WTC11 (cell line): ENCODE data around the gene CYB561D1. TPM values are rescaled to one million over a fixed set of nuclear protein-coding genes. Genes with fewer than 3 reads are reported as not detected.
"Not testable (repeated sequence)": the region's sequence is repeated elsewhere in the genome, so short reads cannot be mapped to it uniquely, and the experiment has no call there.

Source experiments
- ATAC-seq: fragments of 200-7000 bp; cut with Tn5 transposase; 2 replicates; pipeline ENCODE4 v1.10.0; 2021; ENCODE audit warnings: mild to moderate bottlenecking, moderate library complexity
- CTCF ChIA-PET: fragments of 300-600 bp; sonication (Branson Sonifier 250); formaldehyde crosslinking; loops from one replicate; lab custom pipeline; 2021; ENCODE audit warnings: antibody characterized with exemption; lab: Charles Lee
- POLR2A ChIA-PET: fragments of 350-600 bp; sonication (Branson Sonifier 250); formaldehyde crosslinking; loops from one replicate; lab custom pipeline; 2021; ENCODE audit warnings: antibody characterized with exemption; lab: Charles Lee
- DNase-seq: peaks from one replicate; pipeline ENCODE4 v3.0.0; 2021; ENCODE audit warnings: low spot score
- H3K27ac Mint-ChIP-seq: 2 replicates; pipeline ENCODE4 v1.8.0; 2021; ENCODE audit warnings: mixed read lengths
- H3K27me3 Mint-ChIP-seq: 2 replicates; pipeline ENCODE4 v1.8.0; 2021; ENCODE audit warnings: low read depth, mild to moderate bottlenecking, moderate library complexity, mixed read lengths
- H3K36me3 Mint-ChIP-seq: 2 replicates; pipeline ENCODE4 v1.8.0; 2021; ENCODE audit warnings: mixed read lengths
- H3K4me1 Mint-ChIP-seq: 2 replicates; pipeline ENCODE4 v1.8.0; 2022; ENCODE audit warnings: mixed read lengths
- H3K4me3 Mint-ChIP-seq: 2 replicates; pipeline ENCODE4 v1.8.0; 2021; ENCODE audit warnings: mild to moderate bottlenecking, moderate library complexity, mixed read lengths
- H3K9me3 Mint-ChIP-seq: 2 replicates; pipeline ENCODE4 v1.8.0; 2021; ENCODE audit warnings: mixed read lengths
- ATF1 ChIP-seq: sonication (generic); formaldehyde crosslinking; IDR thresholded peaks from 2 replicates; pipeline ENCODE4 v1.8.1; 2023; ENCODE audit warnings: mild to moderate bottlenecking, moderate library complexity, missing genetic modification reagents
- CBFB ChIP-seq: sonication (generic); formaldehyde crosslinking; IDR thresholded peaks from 2 replicates; pipeline ENCODE4 v1.8.1; 2022; ENCODE audit warnings: mild to moderate bottlenecking, low read depth, missing genetic modification reagents
- CREB1 ChIP-seq: sonication (generic); formaldehyde crosslinking; IDR thresholded peaks from 2 replicates; pipeline ENCODE4 v1.8.0; 2023; ENCODE audit warnings: mild to moderate bottlenecking, missing genetic modification reagents
- ESRRA ChIP-seq: sonication (generic); formaldehyde crosslinking; IDR thresholded peaks from 2 replicates; pipeline ENCODE4 v1.8.1; 2022; ENCODE audit warnings: mild to moderate bottlenecking, missing genetic modification reagents, borderline replicate concordance
- HMGA2 ChIP-seq: fragments of 250-450 bp; sonication (Bioruptor Pico); IDR thresholded peaks from 2 replicates; pipeline ENCODE4 v1.4.0; 2021; ENCODE audit warnings: mild to moderate bottlenecking, moderate library complexity
- NR1H2 ChIP-seq: sonication (generic); formaldehyde crosslinking; IDR thresholded peaks from 2 replicates; pipeline ENCODE4 v1.9.0; 2021; ENCODE audit warnings: mild to moderate bottlenecking, moderate library complexity, missing genetic modification reagents
- NR2C2 ChIP-seq: sonication (generic); formaldehyde crosslinking; IDR thresholded peaks from 2 replicates; pipeline ENCODE4 v1.8.0; 2022; ENCODE audit warnings: mild to moderate bottlenecking, missing genetic modification reagents
- NR3C1 ChIP-seq: sonication (generic); formaldehyde crosslinking; conservative IDR thresholded peaks from 2 replicates; pipeline ENCODE4 v1.8.1; 2023; ENCODE audit warnings: low read depth, mild to moderate bottlenecking, missing genetic modification reagents
- RELA ChIP-seq: sonication (generic); formaldehyde crosslinking; IDR thresholded peaks from 2 replicates; pipeline ENCODE4 v1.8.1; 2022; ENCODE audit warnings: missing genetic modification reagents, mild to moderate bottlenecking, borderline replicate concordance
- SOX15 ChIP-seq: fragments of 250-450 bp; sonication (Bioruptor Pico); IDR thresholded peaks from 2 replicates; pipeline ENCODE4 v1.9.0; 2021; ENCODE audit warnings: mild to moderate bottlenecking
- TEAD4 ChIP-seq: sonication (generic); formaldehyde crosslinking; IDR thresholded peaks from 2 replicates; pipeline ENCODE4 v1.8.0; 2022; ENCODE audit warnings: mild to moderate bottlenecking, missing genetic modification reagents
- ZBTB43 ChIP-seq: sonication (generic); formaldehyde crosslinking; IDR thresholded peaks from 2 replicates; pipeline ENCODE4 v1.8.1; 2023; ENCODE audit warnings: mild to moderate bottlenecking, missing genetic modification reagents
- ZNF138 ChIP-seq: sonication (generic); formaldehyde crosslinking; conservative IDR thresholded peaks from 2 replicates; pipeline ENCODE4 v1.8.1; 2022; ENCODE audit warnings: mild to moderate bottlenecking, moderate library complexity, missing genetic modification reagents
- ZNF396 ChIP-seq: fragments of 250-450 bp; sonication (Bioruptor Pico); IDR thresholded peaks from 2 replicates; pipeline ENCODE4 v1.8.0; 2021; ENCODE audit warnings: mild to moderate bottlenecking, moderate library complexity, borderline replicate concordance
- ZNF416 ChIP-seq: fragments of 250-450 bp; sonication (Bioruptor Pico); IDR thresholded peaks from 2 replicates; pipeline ENCODE4 v1.9.0; 2021; ENCODE audit warnings: mild to moderate bottlenecking, inconsistent platforms
- ZNF512 ChIP-seq: sonication (generic); formaldehyde crosslinking; IDR thresholded peaks from 2 replicates; pipeline ENCODE4 v1.8.1; 2022; ENCODE audit warnings: missing genetic modification reagents, borderline replicate concordance
- ZNF532 ChIP-seq: fragments of 250-450 bp; sonication (Bioruptor Pico); IDR thresholded peaks from 2 replicates; pipeline ENCODE4 v1.9.0; 2021; ENCODE audit warnings: mild to moderate bottlenecking, borderline replicate concordance
- total RNA-seq: library from RNA; stranded (reverse); gene quantifications from 3 replicates; pipeline ENCODE4 v1.2.3, GENCODE V29; 2021
- TF ChIP-seq, protein P1 (sequence below): sonication (generic); formaldehyde crosslinking; IDR thresholded peaks from 2 replicates; pipeline ENCODE4 v1.8.1; 2022; ENCODE audit warnings: low read depth, mild to moderate bottlenecking, moderate library complexity, missing genetic modification reagents, borderline replicate concordance
- TF ChIP-seq, protein P2 (sequence below): sonication (generic); formaldehyde crosslinking; IDR thresholded peaks from 2 replicates; pipeline ENCODE4 v1.8.0; 2022; ENCODE audit warnings: mild to moderate bottlenecking, missing genetic modification reagents
- TF ChIP-seq, protein P3 (sequence below): fragments of 250-450 bp; sonication (Bioruptor Pico); IDR thresholded peaks from 2 replicates; pipeline ENCODE4 v1.9.0; 2021; ENCODE audit warnings: mild to moderate bottlenecking

CYB561D1 gene
- total RNA-seq, 1 experiment from 2014 or later, result 6.7 TPM

DNA sequence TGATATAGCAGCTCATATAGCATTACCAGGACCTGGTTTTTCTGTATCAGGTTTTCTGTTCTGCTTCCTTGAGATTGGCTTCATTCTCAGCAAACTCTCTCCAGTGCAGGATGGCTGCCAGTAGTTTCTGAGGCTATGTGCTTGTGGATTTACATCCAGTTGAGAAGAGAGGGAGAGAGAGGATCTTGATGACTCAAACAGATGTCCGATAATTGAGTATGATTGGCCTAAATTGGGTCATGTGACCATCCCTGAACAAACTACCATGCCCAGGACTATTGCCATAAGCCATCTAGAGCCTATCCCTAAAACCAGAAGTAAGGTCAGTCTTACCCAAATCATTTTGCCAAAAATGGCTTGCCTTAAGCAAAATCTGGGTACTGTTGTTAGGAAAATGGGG lies 49.5 kb upstream of the CYB561D1 start (continued):
- no peak for TF ChIP-seq ZNF512

DNA sequence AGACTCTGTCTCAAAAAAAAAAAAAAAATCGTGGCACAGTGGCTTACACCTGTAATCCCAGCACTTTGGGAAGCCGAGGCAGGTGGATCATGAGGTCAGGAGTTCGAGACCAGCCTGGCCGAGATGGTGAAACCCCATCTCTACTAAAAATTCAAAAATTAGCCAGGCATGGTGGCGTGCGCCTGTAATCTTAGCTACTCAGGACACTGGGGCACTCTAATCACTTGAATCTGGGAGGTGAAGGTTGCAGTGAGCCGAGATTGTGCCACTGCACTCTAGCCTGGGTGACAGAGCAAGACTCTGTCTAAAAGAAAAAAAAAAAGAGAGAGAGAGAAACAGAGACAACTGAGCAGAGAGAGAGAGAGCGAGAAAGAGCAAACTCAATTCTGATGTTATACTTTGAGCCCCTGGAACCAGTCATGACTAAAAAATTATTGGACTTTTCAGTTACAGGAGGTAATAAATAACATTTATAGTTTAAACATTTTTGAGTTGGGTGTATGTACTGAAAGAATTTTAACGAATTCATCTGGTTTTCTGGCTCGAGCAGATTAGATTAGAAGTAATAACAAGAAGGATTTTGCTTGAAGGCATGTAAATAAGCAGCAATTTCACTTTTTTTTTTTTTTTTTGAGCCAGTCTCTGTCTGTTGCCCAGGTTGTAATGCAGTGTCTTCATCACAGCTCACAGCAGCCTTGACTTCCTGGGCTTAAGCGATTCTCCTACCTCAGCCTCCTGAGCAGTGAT lies 47.8 kb upstream of the CYB561D1 start:
- H3K4me1 Mint-ChIP-seq, CTCF ChIA-PET, H3K27ac Mint-ChIP-seq, H3K4me3 Mint-ChIP-seq, H3K9me3 Mint-ChIP-seq, DNase-seq, H3K36me3 Mint-ChIP-seq, ATAC-seq: not testable (repeated sequence)
- POLR2A ChIA-PET, result interaction anchor here (0.7 kb wide), 1 partner anchor 492 kb away, joined by 4 read pairs; no protein-coding TSS in a partner anchor
- H3K27me3 Mint-ChIP-seq, result peaks cover 18% of the 10 kb centered on the region

DNA sequence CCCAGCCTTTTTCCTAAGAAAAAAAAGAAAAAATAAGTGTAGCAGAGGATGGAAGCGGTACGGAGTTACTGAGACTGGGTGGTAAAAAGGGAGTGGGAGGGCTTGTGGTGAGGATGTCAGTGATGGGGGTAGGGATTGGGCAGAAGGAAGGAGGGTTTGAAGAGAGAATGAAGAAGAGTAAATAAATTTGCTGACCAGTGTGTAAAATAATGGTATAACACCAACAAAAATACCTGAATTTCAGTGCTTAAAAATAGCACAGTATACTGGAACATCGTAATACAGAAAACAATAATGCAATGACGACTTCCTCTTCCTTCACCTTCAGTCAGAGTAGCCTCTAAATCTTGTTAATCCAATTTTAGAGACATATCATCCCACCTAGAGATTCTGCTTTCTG lies 46.4 kb upstream of the CYB561D1 start:
- ATAC-seq, result no peak
- DNase-seq, result no peak
- Mint-ChIP-seq H3K4me1 (no peaks in the 10 kb centered on the region), H3K9me3 (peaks cover 5% of the 10 kb centered on the region), H3K36me3 (no peaks in the 10 kb centered on the region), H3K27ac (no peak overlapping the region), H3K4me3 (no peak overlapping the region), H3K27me3 (peaks cover 18% of the 10 kb centered on the region)
- ChIA-PET POLR2A (no interaction called here), CTCF (interaction anchor here (0.8 kb wide), 1 partner anchor 43 kb away, joined by 3 read pairs; no protein-coding TSS in a partner anchor)
- TF ChIP-seq HMGA2 (no peak), NR3C1 (CRISPR knock-in tag) (no peak), ZNF396 (CRISPR knock-in tag) (no peak), TEAD4 (CRISPR knock-in tag) (no peak), ZNF532 (no peak), ESRRA (no peak), ZNF416 (no peak), NR1H2 (CRISPR knock-in tag) (no peak), NR2C2 (no peak), CBFB (CRISPR knock-in tag) (no peak), RELA (CRISPR knock-in tag) (no peak), CREB1 (CRISPR knock-in tag) (no peak), ZNF138 (CRISPR knock-in tag) (no peak), SOX15 (no peak), ZBTB43 (CRISPR knock-in tag) (no peak), ATF1 (CRISPR knock-in tag) (no peak)
- TF ChIP-seq, protein P1, sequence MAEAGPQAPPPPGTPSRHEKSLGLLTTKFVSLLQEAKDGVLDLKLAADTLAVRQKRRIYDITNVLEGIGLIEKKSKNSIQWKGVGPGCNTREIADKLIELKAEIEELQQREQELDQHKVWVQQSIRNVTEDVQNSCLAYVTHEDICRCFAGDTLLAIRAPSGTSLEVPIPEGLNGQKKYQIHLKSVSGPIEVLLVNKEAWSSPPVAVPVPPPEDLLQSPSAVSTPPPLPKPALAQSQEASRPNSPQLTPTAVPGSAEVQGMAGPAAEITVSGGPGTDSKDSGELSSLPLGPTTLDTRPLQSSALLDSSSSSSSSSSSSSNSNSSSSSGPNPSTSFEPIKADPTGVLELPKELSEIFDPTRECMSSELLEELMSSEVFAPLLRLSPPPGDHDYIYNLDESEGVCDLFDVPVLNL (CRISPR knock-in tag), result no peak
- TF ChIP-seq, protein P2, sequence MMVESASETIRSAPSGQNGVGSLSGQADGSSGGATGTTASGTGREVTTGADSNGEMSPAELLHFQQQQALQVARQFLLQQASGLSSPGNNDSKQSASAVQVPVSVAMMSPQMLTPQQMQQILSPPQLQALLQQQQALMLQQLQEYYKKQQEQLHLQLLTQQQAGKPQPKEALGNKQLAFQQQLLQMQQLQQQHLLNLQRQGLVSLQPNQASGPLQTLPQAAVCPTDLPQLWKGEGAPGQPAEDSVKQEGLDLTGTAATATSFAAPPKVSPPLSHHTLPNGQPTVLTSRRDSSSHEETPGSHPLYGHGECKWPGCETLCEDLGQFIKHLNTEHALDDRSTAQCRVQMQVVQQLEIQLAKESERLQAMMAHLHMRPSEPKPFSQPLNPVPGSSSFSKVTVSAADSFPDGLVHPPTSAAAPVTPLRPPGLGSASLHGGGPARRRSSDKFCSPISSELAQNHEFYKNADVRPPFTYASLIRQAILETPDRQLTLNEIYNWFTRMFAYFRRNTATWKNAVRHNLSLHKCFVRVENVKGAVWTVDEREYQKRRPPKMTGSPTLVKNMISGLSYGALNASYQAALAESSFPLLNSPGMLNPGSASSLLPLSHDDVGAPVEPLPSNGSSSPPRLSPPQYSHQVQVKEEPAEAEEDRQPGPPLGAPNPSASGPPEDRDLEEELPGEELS (CRISPR knock-in tag), result no peak
- TF ChIP-seq, protein P3, sequence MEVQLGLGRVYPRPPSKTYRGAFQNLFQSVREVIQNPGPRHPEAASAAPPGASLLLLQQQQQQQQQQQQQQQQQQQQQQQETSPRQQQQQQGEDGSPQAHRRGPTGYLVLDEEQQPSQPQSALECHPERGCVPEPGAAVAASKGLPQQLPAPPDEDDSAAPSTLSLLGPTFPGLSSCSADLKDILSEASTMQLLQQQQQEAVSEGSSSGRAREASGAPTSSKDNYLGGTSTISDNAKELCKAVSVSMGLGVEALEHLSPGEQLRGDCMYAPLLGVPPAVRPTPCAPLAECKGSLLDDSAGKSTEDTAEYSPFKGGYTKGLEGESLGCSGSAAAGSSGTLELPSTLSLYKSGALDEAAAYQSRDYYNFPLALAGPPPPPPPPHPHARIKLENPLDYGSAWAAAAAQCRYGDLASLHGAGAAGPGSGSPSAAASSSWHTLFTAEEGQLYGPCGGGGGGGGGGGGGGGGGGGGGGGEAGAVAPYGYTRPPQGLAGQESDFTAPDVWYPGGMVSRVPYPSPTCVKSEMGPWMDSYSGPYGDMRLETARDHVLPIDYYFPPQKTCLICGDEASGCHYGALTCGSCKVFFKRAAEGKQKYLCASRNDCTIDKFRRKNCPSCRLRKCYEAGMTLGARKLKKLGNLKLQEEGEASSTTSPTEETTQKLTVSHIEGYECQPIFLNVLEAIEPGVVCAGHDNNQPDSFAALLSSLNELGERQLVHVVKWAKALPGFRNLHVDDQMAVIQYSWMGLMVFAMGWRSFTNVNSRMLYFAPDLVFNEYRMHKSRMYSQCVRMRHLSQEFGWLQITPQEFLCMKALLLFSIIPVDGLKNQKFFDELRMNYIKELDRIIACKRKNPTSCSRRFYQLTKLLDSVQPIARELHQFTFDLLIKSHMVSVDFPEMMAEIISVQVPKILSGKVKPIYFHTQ (CRISPR knock-in tag), result no peak
